ENCODE data around the gene SRGAP1.
"Not testable (repeated sequence)": the region's sequence is repeated elsewhere in the genome, so short reads cannot be mapped to it uniquely, and the experiment has no call there.

The SRGAP1 gene

GRCh38 chr12:63876980-63877379 lies 32.5 kb downstream of the SRGAP1 start:
- Histone ChIP-seq H3K27ac (replicated peaks) (no peak overlapping the region), H3K4me3 (replicated peaks; ENCODE audit: insufficient read depth, low read length) (no peak overlapping the region), H3K27me3 (ENCODE audit: insufficient read depth, poor library complexity, severe bottlenecking) (no peaks in the 10 kb centered on the region)
- DNase-seq (ENCODE audit: low read depth in 1 of 2, low spot score in 1 of 2), result no peak
- TF ChIP-seq GABPA (IDR thresholded peaks at IDR 0.05; ENCODE audit: low read depth) (no peak), POLR2AphosphoS5 (IDR thresholded peaks at IDR 0.05; ENCODE audit: low read depth) (no peak), SPI1 (IDR thresholded peaks at IDR 0.05; ENCODE audit: borderline replicate concordance, low read depth) (no peak)
- TF ChIP-seq, protein P1, sequence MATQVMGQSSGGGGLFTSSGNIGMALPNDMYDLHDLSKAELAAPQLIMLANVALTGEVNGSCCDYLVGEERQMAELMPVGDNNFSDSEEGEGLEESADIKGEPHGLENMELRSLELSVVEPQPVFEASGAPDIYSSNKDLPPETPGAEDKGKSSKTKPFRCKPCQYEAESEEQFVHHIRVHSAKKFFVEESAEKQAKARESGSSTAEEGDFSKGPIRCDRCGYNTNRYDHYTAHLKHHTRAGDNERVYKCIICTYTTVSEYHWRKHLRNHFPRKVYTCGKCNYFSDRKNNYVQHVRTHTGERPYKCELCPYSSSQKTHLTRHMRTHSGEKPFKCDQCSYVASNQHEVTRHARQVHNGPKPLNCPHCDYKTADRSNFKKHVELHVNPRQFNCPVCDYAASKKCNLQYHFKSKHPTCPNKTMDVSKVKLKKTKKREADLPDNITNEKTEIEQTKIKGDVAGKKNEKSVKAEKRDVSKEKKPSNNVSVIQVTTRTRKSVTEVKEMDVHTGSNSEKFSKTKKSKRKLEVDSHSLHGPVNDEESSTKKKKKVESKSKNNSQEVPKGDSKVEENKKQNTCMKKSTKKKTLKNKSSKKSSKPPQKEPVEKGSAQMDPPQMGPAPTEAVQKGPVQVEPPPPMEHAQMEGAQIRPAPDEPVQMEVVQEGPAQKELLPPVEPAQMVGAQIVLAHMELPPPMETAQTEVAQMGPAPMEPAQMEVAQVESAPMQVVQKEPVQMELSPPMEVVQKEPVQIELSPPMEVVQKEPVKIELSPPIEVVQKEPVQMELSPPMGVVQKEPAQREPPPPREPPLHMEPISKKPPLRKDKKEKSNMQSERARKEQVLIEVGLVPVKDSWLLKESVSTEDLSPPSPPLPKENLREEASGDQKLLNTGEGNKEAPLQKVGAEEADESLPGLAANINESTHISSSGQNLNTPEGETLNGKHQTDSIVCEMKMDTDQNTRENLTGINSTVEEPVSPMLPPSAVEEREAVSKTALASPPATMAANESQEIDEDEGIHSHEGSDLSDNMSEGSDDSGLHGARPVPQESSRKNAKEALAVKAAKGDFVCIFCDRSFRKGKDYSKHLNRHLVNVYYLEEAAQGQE (IDR thresholded peaks at IDR 0.05; ENCODE audit: insufficient replicate concordance, low read depth), result no peak
- TF ChIP-seq, protein P2, sequence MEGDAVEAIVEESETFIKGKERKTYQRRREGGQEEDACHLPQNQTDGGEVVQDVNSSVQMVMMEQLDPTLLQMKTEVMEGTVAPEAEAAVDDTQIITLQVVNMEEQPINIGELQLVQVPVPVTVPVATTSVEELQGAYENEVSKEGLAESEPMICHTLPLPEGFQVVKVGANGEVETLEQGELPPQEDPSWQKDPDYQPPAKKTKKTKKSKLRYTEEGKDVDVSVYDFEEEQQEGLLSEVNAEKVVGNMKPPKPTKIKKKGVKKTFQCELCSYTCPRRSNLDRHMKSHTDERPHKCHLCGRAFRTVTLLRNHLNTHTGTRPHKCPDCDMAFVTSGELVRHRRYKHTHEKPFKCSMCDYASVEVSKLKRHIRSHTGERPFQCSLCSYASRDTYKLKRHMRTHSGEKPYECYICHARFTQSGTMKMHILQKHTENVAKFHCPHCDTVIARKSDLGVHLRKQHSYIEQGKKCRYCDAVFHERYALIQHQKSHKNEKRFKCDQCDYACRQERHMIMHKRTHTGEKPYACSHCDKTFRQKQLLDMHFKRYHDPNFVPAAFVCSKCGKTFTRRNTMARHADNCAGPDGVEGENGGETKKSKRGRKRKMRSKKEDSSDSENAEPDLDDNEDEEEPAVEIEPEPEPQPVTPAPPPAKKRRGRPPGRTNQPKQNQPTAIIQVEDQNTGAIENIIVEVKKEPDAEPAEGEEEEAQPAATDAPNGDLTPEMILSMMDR (IDR thresholded peaks at IDR 0.05; ENCODE audit: insufficient read depth, low read length), result no peak

DNA sequence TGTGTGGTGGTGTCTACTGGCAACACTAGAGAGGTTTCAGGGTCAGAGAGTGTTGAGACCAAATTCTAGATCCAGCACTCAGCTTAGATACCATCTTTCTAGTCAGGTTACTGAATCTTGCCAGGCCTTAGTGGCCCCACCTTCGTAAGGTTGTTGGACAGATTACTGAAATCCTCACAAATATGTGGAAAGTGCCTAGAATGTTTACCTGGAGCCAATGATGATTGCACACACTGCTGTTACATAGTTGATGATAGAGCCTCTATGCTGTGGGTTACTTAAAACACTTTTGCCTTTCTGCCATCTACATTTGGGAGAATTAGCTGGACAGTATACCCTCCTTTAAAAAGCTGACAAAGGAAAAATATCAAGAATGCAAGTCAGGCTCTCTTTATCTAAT lies 33.2 kb downstream of the SRGAP1 start:
- Histone ChIP-seq H3K4me3 (replicated peaks; ENCODE audit: insufficient read depth, low read length) (no peak overlapping the region), H3K27ac (replicated peaks) (no peak overlapping the region)
- no peak for TF ChIP-seq GABPA (IDR thresholded peaks at IDR 0.05; ENCODE audit: low read depth)
- TF ChIP-seq, protein P1 (IDR thresholded peaks at IDR 0.05; ENCODE audit: insufficient replicate concordance, low read depth), result no peak

DNA sequence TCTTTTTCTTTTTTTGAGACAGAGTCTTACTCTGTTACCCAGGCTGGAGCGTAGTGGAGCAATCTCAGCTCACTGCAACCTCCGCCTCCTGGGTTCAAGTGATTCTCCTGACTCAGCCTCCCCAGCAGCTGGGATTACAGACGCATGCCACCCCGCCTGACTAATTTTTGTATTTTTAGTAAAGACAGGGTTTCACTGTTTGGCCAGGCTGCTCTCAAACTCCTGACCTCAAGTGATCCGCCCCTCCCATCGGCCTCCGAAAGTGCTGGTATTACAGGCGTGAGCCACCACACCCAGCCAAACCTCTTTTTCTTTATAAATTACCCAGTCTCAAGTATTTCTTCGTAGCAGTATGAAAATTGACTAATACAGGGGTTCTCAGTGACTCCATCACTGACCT lies 35.7 kb downstream of the SRGAP1 start:
- not testable (repeated sequence) for H3K27me3 ChIP-seq (ENCODE audit: insufficient read depth, poor library complexity, severe bottlenecking); H3K27ac ChIP-seq (replicated peaks); H3K4me3 ChIP-seq (replicated peaks; ENCODE audit: insufficient read depth, low read length); DNase-seq (ENCODE audit: low read depth in 1 of 2, low spot score in 1 of 2)

More for the DNA sequence above, 33.2 kb downstream of the SRGAP1 start:
- no peak for DNase-seq (ENCODE audit: low read depth in 1 of 2, low spot score in 1 of 2)
- H3K27me3 ChIP-seq (ENCODE audit: insufficient read depth, poor library complexity, severe bottlenecking), result no peaks in the 10 kb centered on the region

GRCh38 chr12:63880742-63881263 lies 36.3 kb downstream of the SRGAP1 start:
- TF ChIP-seq SPI1 (IDR thresholded peaks at IDR 0.05; ENCODE audit: borderline replicate concordance, low read depth) (no peak), POLR2AphosphoS5 (IDR thresholded peaks at IDR 0.05; ENCODE audit: low read depth) (no peak), GABPA (IDR thresholded peaks at IDR 0.05; ENCODE audit: low read depth) (no peak)
- TF ChIP-seq, protein P1 (IDR thresholded peaks at IDR 0.05; ENCODE audit: insufficient replicate concordance, low read depth), result no peak
- TF ChIP-seq, protein P2 (IDR thresholded peaks at IDR 0.05; ENCODE audit: insufficient read depth, low read length), result no peak
- H3K4me3 ChIP-seq (replicated peaks; ENCODE audit: insufficient read depth, low read length), result no peak overlapping the region
- no peak for DNase-seq (ENCODE audit: low read depth in 1 of 2, low spot score in 1 of 2)
- no peaks in the 10 kb centered on the region for H3K27me3 ChIP-seq (ENCODE audit: insufficient read depth, poor library complexity, severe bottlenecking)
- H3K27ac ChIP-seq (replicated peaks), result no peak overlapping the region

Data from HL-60 (cell line).